ENCODE data around the gene IFNLR1.

Gene IFNLR1

DNA sequence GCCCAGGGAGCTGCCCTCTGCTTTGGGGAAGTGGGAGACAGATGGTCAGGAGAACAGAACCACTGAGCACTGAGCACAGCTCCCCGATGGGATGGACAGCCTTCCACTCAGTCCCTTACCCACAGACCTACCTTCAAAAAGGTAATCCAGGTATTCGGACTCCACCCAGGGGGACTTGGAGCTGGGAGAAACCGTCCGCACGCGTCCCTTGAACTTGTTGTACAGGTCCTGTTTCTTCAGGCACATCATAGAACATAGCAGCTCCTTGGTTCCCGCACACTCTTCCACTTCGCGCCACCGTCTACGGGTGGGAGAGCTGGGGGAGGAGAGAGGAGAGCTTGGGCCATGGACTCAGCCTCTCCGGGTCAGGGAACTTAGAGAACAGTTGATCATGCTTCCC lies 17.8 kb downstream of the IFNLR1 start:
- no peak for DNase-seq (ENCODE audit: low spot score)
- H3K4me3 ChIP-seq = no peak overlapping the region
- TF ChIP-seq, protein P1, sequence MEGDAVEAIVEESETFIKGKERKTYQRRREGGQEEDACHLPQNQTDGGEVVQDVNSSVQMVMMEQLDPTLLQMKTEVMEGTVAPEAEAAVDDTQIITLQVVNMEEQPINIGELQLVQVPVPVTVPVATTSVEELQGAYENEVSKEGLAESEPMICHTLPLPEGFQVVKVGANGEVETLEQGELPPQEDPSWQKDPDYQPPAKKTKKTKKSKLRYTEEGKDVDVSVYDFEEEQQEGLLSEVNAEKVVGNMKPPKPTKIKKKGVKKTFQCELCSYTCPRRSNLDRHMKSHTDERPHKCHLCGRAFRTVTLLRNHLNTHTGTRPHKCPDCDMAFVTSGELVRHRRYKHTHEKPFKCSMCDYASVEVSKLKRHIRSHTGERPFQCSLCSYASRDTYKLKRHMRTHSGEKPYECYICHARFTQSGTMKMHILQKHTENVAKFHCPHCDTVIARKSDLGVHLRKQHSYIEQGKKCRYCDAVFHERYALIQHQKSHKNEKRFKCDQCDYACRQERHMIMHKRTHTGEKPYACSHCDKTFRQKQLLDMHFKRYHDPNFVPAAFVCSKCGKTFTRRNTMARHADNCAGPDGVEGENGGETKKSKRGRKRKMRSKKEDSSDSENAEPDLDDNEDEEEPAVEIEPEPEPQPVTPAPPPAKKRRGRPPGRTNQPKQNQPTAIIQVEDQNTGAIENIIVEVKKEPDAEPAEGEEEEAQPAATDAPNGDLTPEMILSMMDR (IDR thresholded peaks at IDR 0.05) = no peak
- H3K27ac ChIP-seq = no peak overlapping the region

- TF ChIP-seq, protein P1 (IDR thresholded peaks at IDR 0.05) = no peak
- no peak overlapping the region for H3K4me3 ChIP-seq
- no peak overlapping the region for H3K27ac ChIP-seq
- DNase-seq (ENCODE audit: low spot score) = no peak
These were observed 18.8 kb downstream of the IFNLR1 start for GRCh38 chr1:24168245-24168644.

DNA sequence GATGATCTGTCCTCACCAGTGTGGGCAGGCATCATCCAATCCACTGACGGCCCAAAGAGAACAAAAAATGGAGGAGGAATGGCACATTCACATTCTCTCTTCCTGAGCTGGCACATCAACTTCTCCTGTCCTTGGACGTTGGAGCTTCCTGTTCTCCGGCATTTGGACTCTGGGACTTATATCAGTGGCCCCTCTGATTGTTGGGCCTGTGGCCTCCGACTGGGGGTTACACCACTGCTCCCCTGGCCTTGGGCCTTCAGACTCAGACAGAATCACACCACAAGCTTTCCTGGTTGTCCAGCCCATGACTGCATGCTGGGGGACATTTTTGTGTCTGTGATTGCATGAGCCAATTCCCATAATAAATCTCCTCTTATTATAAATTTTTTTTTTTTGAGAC lies 20.1 kb downstream of the IFNLR1 start:
- no peak overlapping the region for H3K4me3 ChIP-seq
- DNase-seq (ENCODE audit: low spot score) = no peak
- H3K27ac ChIP-seq = no peak overlapping the region
- TF ChIP-seq, protein P1 (IDR thresholded peaks at IDR 0.05) = no peak

GRCh38 chr1:24165500-24165899 lies 21.6 kb downstream of the IFNLR1 start:
- no peak overlapping the region for H3K27ac ChIP-seq
- H3K4me3 ChIP-seq = no peak overlapping the region
- no peak for DNase-seq (ENCODE audit: low spot score)
- TF ChIP-seq, protein P1 (IDR thresholded peaks at IDR 0.05) = no peak

DNA sequence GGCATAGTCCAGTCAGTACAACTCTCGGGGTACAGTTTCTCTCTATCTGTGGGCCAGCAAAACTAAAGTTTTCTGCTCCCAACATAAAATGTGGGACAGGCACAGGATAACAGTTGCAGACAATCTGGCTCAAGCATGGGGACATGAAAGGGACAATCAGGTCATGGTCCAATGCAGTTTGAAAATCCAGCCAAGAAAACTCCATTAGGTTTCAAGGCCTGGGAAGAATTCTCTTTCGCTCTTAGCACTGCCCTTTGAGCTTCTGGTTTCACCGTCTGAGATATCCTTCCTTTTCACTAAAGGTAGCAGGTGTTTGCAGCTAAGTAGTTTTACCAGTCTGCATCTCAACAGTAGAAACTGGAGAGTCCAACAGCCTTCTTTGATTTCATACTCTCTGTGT lies 23.1 kb downstream of the IFNLR1 start:
- H3K27ac ChIP-seq = no peak overlapping the region
- TF ChIP-seq, protein P1 (IDR thresholded peaks at IDR 0.05) = no peak
- DNase-seq (ENCODE audit: low spot score) = no peak

GRCh38 chr1:24162201-24162600 lies 24.9 kb downstream of the IFNLR1 start:
- TF ChIP-seq, protein P1 (IDR thresholded peaks at IDR 0.05) = no peak
- Histone ChIP-seq H3K4me3 (no peak overlapping the region), H3K27ac (no peak overlapping the region)
- DNase-seq (ENCODE audit: low spot score) = no peak

More for the DNA sequence above, 23.1 kb downstream of the IFNLR1 start:
- no peak overlapping the region for H3K4me3 ChIP-seq

DNA sequence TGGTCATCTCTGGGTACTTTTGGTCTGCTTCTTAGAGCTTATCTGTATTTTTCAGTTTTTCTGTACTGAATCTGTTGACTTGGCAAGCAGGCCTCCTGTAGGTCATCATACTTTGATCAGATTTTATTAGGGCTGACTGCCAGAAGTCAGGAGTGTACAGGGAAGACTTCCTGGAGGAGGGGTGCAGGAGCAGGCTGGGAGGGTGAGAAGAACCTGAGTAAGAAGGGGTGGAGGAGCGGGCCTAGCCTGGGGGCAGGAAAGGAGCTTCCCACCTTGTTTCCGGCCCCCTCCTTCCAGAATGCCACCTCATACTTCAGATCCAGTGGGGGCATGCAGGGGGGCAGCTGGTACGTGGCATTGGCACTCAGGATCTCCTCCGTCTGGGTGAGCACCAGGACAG lies 25.8 kb downstream of the IFNLR1 start:
- DNase-seq (ENCODE audit: low spot score) = no peak
- TF ChIP-seq, protein P1 (IDR thresholded peaks at IDR 0.05) = no peak
- H3K4me3 ChIP-seq = no peak overlapping the region
- H3K27ac ChIP-seq = no peak overlapping the region

Measured in coronary artery (tissue), 2 donors.